HG02610 (cell line): ENCODE data around the gene DNM2.

ENCODE experiments used
- ATAC-seq: cut with Tn5 transposase; IDR thresholded peaks from one replicate; pipeline ENCODE4 v1.9.1; 2021; ENCODE audit warnings: mild to moderate bottlenecking, moderate library complexity; ENCODE audit not compliant: unreplicated experiment

The DNM2 gene

DNA sequence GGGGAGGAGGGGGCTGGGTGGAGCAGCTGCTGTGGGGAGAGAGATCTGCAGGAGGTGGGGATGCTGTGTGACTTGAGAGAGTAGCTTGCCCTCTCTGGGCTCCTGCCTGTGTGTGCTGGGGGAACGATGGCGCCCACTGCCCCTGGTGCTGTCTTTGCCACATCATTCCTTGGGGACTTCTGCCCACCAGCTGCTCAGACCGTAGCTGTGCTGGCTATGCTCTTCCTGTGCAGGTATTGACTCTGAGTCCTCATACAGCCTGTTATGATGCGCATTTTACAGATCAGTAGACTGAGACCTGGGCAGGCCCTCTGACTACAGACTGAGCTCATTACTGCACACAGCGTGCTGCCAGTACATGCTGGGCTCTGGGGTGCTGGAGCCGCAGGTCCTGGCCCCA lies 51.1 kb downstream of the DNM2 start:
- no peak for ATAC-seq

DNA sequence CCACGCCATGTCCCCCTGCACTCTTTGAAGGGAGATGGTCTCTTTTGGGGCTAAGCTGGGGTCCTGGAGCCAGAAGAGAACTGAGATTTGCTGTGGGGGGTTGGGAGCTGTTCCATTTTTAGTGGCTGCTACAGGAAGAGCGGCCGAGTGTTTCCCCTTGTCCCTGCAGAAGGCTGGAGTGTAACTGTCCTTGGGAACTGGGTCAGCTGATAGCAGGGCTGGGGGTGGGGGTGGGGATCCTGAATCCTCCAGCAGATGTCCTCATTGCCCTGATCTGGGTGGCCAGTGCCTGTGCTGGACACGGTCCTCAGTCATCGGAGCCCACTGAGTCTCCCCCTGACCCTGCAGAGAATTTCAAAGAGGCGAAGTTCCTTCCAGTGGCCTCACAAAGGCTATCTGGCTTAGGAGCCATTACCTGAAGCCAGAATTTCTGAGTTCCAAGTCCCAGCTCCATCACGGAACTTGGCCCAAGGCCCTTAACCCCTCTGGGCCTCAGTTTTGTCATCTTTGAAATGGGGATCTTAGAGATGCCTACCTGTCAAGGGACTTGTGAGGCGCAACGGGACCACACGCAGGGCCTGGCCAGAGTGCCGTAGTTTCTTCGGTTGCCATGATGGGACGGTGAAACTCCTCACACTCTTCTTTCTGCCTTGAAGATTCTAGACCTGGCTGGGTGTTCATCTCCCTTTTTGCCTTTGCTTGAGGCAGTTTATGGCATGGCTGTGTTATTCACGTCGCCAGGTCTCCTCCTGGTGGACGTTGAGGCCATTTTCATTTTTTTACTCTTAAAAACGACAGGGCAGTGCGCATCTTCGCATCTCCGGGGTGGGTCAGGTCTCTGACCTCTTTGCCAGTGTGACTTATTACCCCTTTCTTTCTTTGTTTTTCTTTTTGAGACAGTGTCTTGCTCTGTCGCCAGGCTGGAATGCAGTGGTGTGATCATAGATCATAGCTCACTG lies 51.9 kb downstream of the DNM2 start:
- ATAC-seq: no peak

DNA sequence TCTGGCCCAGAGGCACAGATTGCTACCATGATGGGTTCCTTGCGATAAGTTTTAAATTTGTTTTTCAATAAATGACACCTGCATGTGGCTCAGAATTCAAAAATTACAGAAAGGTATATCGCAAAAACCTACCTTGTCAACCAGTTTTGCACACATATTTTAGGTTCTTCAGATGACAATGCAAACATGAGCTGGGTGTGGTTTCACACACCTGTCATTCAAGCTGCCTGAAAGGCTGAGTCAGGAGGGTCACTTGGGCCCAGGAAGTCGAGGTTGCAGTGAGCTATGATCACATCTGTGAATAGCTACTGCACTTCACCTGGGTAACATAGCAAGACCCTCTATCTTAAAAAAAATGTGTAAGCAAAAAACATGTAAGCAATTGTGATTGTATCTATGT lies 56.1 kb downstream of the DNM2 start:
- ATAC-seq: no peak

DNA sequence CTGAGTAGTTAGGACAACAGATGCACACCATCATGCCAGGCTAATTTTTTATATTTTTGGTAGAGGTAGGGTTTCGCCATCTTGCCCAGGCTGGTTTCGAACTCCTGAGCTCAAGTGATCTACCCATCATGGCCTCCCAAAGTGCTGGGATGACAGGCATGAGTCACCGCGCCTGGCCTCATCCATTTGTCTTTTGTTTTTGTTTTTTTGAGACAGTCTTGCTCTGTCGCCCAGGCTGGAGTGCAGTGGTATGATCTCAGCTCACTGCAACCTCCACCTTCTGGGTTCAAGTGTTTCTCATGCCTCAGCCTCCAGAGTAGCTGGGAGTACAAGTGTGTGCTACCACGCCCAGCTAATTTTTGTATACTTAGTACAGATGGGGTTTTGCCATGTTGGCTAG lies 57.0 kb downstream of the DNM2 start:
- no peak for ATAC-seq

DNA sequence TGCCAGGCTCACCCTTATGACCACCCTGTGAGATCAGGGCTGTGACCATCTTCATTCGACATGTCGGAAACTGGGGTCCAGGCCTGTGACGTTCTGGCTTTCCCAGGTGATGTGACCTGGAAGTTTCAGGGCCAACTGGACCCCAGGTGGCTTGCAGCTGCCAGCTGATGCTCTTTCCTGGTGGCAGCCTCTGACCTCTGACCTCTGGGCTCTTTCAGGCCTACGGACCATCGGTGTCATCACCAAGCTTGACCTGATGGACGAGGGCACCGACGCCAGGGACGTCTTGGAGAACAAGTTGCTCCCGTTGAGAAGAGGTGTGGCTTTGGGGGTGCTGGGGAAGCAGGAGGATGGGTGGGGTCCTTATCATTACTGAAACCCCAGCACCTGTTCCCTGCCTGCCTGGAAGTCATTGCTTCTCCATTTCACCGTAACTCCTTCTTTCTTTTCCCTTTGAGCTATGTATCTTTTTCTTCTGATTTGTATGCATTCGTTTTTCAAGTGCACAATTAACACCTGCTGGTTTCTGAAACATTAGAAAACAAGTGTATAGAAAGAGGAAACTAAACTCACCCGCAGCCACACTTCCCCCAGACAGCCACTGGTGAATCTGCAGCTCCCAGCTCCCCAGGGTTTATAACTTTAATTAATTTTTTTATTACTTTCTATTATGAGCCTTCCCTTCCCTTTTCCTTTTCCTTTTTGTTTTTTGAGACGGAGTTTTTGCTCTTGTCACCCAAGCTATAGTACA lies 59.2 kb downstream of the DNM2 start:
- no peak for ATAC-seq

DNA sequence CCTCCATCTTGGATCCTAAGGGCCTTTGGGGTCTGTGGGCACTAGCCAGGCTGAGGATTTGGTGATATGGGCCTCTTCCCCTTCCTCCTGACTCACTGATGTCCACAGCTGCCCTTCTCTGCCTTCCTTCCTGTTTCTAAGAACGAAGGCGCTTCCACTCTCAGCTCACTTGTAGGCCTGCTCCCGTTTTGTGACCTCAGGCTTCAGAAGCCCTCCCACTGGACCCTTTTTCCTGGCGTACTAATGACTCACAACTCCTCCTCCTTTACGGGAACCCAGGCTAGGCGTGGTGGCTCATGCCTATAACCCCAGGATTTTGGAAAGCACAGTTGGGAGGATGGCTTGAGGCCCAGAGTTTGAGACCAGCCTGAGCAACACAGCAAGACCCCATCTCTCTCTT lies 62.5 kb downstream of the DNM2 start:
- no peak for ATAC-seq

DNA sequence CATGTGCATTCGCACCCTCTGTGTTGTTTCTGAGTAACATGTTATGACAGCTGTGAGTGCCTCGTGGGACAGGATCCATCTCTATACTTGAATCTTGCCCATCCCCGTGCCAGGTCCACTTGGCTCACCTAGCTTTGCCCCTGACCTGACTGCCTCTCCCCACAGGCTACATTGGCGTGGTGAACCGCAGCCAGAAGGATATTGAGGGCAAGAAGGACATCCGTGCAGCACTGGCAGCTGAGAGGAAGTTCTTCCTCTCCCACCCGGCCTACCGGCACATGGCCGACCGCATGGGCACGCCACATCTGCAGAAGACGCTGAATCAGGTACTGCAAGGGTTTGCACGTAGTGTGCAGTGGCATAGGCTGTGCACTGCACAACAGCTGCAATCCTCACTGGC lies 64.9 kb downstream of the DNM2 start:
- no peak for ATAC-seq

DNA sequence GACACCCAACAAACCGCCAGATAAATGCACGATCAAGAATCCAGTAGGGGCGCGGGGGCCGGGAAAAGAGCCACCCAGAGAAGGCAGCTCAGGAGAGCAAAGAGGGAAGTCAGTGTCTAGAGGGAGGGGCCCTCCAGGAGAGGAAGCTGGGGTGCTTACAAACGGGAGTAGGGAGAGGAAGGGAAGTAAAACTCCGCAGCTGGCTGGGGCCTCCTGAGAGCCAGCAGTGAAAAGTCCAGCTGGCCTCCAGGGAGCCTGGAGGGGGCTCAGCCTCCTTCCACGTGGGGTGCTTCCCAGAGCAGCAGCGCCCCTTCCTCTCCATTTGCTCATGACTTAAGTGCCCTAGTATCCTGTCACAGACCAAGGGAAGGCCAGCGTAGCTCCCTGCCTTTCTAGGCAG lies 66.4 kb downstream of the DNM2 start:
- no peak for ATAC-seq

DNA sequence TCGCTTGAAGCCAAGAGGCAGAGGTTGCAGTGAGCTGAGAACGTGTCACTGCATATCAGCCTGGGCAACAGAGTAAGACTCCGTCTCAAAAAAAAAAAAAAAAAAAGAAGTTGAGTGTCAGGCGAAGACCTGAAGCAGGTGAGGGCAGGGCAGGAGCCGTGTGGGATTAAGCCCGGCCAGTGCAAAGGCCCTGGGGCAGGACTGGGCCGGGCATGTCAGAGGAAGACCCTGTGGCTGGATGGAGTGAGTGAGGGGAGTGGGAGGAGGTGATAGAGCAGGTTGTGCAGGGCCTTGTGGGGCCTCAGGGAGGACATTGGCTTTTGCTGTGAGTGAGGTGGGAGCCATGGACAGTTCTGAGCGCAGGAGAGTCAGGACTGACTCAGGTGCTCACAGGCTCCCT lies 70.3 kb downstream of the DNM2 start:
- no peak for ATAC-seq

DNA sequence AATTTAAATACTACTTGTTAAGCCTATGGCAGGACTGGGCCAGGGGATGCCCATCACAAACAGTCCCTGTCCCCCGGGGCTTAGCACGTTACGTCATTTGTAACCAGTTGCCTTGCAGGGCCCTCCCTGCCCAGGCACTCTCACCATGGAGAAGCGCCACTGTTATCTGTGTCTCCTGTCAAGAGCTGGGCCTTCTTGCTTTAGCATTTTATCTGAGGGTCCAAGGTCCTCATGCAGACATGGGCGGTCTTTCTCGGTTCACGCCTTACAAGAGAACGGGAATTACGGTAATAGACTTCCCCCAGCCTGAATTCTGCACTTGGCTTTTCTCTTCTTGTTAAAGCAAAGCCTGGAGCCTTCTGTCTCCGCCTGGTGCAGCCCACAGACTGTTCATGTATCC lies 72.0 kb downstream of the DNM2 start:
- no peak for ATAC-seq

DNA sequence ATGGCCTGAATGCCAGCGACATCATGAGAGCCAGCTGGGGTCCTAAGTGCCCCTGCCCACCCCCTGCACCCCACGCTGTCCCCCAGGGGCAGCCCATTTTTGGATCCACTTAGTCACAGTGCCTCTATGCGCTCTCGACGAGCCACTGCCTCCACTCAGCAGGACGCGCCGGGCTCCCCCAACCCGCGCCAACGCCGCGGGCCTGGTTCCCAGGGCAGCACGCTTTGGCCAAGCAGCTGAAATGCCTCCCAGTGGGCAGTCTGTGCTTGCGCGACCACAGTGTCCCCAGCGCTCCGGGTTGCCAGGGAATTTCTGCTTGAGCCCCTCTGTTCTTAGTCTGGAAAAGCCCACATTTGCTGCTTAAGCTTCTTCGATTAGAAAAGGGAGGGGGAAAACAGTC lies 78.8 kb downstream of the DNM2 start:
- ATAC-seq: no peak

DNA sequence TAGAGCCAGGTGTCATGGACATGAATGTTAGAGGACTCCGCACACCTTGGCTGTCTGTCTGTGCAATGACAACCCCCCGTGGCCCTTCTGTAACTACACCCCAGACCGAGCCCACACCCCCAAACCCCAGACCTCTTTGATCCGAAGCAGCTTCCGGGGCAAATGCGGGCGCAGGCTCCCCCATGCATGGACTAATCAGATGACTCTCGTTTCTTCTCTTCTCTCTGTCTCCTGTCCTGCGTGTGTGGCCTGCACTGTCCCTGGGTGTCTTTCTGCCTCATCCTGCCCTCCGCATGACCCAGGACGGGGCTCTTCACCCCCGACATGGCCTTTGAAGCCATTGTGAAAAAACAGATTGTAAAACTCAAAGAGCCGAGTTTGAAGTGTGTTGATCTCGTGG lies 79.2 kb downstream of the DNM2 start:
- no peak for ATAC-seq

DNA sequence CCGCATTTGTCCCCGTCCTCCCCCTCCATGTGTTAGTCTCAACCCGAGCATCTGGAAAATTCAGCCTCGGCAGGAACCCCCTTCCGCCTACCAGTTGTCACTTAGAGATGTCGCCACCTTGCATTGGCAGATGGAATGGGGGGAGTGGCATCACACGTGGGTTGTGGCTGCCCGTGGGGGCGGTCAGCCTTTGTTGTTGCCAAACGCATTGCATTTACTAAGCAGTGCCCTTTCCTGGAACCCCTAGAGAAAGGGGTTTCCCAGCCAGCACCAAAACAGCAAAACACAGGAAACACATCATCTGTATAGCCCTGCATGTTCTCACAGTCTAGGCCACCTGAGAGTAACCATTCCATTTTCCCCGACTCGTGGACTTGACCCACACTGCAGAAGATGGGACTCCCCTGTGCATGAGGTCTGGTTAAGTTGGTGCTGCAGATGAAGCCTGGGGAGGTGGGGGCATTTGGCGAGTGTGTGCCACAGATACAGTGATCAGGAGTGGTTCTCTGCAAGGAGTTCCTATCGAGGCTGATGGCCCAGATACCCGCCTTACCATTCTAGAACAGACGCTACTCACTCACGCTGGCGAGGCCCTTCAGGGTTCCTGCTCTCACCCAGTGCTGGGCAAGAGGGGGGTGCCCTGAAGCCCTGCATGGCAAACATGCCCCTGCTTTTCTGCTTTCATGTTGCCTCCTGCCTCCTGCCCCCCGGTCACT lies 79.8 kb downstream of the DNM2 start:
- ATAC-seq: peak; percentile 40

DNA sequence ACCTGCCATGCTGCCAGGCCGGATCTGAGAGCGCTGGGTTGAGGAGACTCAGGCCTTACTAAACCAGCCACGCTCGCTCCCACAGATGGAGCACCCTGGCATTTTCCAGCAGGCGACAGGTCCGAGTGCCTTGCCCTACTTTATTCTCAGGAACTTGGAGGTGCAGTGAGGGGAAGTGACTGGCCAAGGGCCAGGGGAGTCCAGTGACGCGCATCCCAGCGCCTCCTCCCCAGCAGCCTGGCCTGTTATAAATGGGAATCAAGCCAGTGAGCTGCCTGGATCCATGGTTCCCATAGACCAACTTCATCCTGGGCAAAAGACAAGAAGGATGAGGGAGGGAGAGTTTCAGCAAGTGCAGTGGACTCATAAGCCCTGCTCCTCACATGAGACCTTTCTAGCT lies 82.6 kb downstream of the DNM2 start:
- ATAC-seq: no peak

DNA sequence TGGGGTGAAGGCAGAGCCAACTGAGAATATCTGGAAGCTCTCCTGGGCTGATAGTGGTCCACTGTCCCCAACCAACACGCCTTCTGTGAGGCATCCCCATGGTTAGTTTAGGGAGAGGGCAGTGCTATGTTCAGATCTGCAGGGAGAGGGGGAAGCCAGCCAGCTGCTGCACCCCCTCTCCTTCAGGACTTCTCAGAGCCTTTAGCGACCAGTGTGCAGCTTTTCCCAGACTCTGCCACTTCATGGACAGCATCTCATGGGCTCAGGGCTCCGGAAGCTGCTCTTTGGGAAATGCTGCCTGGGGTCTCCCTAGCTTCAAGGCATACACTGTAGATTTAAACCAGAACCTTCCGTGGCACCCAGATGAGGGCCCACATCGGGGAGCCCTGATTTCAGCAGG lies 84.6 kb downstream of the DNM2 start:
- no peak for ATAC-seq

DNA sequence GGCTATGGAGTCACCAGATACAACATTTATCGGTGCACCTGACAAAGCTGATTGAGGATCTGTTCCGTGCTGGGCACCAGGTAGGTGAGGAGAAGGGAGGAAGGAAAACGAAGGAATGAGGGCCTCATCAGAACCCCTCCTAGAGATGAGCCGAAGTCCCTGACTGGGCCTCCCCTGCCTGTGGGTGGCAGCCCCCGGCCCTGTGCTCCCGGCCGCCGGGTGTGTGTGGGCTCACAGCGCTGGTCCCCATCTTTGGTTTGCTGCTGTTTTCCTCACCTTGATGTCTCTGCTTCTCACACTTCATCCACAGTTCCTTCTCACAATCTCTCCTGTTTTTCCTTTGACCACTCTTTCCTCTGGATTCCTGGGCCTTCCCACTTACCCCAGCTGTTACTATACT lies 85.4 kb downstream of the DNM2 start:
- ATAC-seq: no peak

DNA sequence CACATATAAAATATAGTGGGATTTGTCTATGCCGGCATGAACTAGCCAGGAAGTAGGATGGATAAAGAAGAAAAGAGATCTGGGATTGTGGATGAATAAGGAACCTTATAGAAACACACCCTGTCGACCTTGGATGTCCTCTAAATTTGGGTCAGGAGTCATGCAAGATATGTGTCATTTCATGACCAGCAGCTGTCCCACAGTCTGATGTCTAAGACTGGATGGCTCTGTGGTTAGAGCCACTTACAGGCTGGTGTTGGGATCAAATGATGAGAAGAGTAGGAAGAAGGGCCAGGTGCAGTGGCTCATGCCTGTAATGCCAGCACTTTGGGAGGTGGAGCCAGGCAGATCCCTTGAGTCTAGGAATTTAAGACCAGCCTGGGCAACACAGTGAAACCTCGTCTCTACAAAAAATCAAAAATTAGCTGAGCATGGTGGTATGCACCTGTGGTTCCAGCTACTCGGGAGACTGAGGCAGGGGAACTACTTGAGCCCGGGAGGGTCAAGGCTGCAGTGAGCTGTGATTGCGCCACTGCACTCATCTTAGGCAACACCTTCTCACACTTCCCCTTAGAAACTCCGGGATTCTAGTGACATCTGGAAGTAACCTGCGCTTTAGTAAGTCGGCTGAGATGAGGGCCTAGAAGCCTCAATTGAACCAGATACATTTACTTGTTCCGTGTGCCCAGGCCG lies 87.3 kb downstream of the DNM2 start:
- no peak for ATAC-seq

DNA sequence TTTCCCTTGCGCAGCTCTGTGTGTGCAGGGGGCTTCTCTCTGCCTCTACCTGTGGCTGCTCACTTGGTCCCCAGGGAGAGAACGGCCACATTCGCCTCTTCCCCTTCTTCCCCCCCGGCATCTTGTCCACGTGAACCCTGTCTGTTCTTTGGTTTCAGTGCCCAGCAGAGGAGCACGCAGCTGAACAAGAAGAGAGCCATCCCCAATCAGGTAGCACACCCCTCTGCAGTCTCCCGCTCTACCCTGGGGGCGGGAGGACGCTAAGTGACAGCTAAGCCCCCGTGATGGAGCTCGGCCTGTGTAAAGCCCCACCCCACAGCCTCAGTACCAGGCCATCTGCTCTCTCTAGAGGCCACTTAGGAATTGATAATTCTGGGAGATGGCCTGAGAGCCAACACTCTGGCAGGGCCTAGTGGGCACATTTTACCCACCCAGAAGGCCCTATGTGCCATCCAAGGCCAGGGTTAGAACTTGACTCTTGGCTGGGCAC lies 87.9 kb downstream of the DNM2 start:
- no peak for ATAC-seq

DNA sequence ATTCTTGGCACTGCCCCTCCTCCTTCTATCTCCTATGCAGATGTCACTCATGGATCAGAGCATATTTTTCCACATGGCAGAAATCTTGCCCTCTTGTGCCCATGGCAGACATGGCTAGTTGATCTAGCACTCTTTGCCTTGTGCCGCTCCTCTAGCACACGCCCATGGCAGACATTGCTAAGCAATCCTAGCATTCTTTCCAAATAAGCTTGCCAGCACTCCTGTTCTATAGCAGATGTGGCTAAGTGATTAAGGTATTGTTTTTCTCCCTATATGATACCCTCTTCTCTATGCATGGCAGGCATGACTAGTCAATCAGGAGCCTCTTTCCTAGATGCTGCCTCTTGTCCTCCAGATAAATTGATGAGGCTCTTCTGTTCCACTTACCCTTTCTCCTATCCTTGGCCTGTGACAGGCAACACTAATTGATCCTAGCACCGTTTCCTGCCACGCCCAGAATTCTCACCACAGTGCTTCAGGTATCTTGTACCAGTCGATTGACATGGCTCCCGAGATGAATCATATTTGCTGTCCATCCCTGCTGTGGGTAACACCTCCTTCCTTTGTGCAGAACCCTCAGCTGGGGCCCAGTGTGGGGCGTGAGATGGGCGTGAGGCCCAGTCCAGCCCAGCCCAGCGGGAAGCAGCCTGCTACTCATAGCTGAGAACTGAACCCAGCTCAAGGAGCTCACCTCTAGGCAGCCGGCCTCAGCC lies 91.2 kb downstream of the DNM2 start:
- ATAC-seq: no peak

DNA sequence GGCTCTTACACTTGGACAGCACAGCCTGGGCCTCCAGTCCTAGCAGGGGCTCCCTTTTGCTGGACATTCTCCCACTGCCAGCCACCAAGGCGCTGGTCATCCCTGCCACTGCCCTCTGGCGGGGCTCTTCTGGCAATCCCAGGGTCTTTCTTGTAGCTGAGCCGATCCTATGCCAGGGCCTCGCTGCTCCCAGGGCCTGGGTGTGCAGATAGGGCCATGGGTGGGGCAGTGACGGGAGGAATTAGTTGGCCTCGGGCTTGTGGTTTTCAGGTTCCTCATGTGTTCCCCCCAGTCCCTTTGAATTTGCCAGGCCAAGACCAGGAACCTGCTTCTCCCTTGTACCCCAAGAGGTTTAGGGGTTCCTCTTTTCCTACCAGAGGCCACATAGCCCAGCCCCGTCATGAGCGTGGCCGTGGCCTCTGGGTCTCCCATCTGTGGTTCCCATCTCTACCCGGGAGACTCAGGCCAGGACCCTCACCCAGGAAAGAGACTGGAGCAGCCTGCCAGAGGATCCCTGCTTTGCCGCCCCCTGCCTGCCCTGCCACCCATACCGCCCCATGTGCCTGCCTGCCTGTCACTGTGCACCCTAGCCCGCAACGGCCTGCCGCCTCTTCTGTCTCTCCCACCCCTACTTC lies 91.9 kb downstream of the DNM2 start:
- ATAC-seq: no peak
